ENCODE results near the gene NLRC4. TPM values are rescaled to one million over a fixed set of nuclear protein-coding genes. Genes with fewer than 3 reads are reported as not detected.

The NLRC4 gene
- total and polyA plus RNA-seq, 2 of the 8 experiments (the other 6 are each of a cell fraction or from before 2014, with no cell fraction given) = not detected

GRCh38 chr2:32272279-32272678 lies 7.6 kb upstream of the NLRC4 start (continued):
- TF ChIP-seq SIX5 (IDR thresholded peaks at IDR 0.05; ENCODE audit: low read depth, low read length) (no peak), RBBP5 (IDR thresholded peaks at IDR 0.05; ENCODE audit: borderline replicate concordance, low read depth, low read length) (no peak), CTBP2 (IDR thresholded peaks at IDR 0.05; ENCODE audit: borderline replicate concordance, insufficient read depth, insufficient read length, low read length) (no peak)

Data from H1 (cell line).